ENCODE measurements around the gene ANO10.
"Not testable (repeated sequence)": the region's sequence is repeated elsewhere in the genome, so short reads cannot be mapped to it uniquely, and the experiment has no call there.

ANO10 gene

DNA sequence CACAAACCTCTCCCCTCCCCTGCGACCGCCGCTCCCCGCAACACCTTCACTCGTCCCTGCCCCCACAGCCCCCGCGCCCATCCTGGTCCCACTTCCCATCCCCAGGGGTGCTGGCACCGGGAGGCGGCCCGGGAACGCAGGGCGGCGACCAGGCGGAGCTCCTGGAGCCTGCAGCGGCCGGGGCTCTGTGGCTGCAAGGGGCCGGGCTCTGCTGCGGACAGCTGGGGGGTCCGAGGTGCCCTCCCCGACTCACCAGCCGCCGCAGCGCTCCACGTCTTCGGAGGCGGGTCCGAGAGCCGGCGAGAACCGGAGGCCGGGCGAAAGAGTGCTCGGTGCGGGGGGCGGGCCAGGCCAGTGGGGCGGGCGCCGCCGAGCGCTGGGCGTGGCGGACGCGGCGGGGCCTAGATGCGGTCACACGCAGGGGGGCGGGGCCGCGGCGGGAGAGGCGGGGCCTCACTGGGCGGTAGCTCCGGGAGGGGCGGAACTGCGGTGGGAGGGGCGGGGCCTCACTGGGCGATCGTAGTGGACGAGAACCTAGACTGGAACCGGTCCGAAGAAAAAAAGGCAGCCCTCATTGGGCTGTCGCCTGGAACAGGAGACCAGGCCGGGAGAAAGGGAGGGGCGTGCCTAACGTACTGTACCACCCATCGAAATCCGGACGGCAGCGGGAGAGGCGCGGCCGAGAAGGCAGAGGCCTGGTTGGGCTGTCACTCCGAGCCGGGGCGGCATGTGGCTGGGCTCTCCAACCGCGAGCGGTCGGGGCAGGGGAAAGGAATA is at the start of gene ANO10:
Gene ANO10 (minus strand): TSS at position 356 of the 777 bp plus-strand sequence. CDS start 16,159 bp downstream, outside the sequence.
- peak within 1 kb of the TSS; percentile 94 for H3K9ac ChIP-seq (ENCODE audit: low read depth, low read length)
- H3K36me3 ChIP-seq (ENCODE audit: insufficient read depth, low read length), result no peaks in the 10 kb centered on the region
- no peaks in the 10 kb centered on the region for H3K9me3 ChIP-seq (ENCODE audit: control insufficient read depth, insufficient read depth, low read length)
- no peaks in the 10 kb centered on the region for H3K4me1 ChIP-seq (ENCODE audit: insufficient read depth, low read length)

- no peaks in the 10 kb centered on the region for H3K4me1 ChIP-seq (ENCODE audit: insufficient read depth, low read length)
- no peak overlapping the region for H3K9ac ChIP-seq (ENCODE audit: low read depth, low read length)
- H3K9me3 ChIP-seq (ENCODE audit: control insufficient read depth, insufficient read depth, low read length), result no peaks in the 10 kb centered on the region
- no peaks in the 10 kb centered on the region for H3K36me3 ChIP-seq (ENCODE audit: insufficient read depth, low read length)
These were observed 49.1 kb upstream of the ANO10 start for GRCh38 chr3:43670635-43671522.

- not testable (repeated sequence) for H3K36me3 ChIP-seq (ENCODE audit: insufficient read depth, low read length); H3K9ac ChIP-seq (ENCODE audit: low read depth, low read length); H3K9me3 ChIP-seq (ENCODE audit: control insufficient read depth, insufficient read depth, low read length); H3K4me1 ChIP-seq (ENCODE audit: insufficient read depth, low read length)
These were observed 43.2 kb upstream of the ANO10 start for GRCh38 chr3:43665011-43665410.

GRCh38 chr3:43661376-43661775 is 39.6 kb upstream of the ANO10 start:
- H3K9me3 ChIP-seq (ENCODE audit: control insufficient read depth, insufficient read depth, low read length); H3K9ac ChIP-seq (ENCODE audit: low read depth, low read length); H3K4me1 ChIP-seq (ENCODE audit: insufficient read depth, low read length); H3K36me3 ChIP-seq (ENCODE audit: insufficient read depth, low read length): not testable (repeated sequence)

DNA sequence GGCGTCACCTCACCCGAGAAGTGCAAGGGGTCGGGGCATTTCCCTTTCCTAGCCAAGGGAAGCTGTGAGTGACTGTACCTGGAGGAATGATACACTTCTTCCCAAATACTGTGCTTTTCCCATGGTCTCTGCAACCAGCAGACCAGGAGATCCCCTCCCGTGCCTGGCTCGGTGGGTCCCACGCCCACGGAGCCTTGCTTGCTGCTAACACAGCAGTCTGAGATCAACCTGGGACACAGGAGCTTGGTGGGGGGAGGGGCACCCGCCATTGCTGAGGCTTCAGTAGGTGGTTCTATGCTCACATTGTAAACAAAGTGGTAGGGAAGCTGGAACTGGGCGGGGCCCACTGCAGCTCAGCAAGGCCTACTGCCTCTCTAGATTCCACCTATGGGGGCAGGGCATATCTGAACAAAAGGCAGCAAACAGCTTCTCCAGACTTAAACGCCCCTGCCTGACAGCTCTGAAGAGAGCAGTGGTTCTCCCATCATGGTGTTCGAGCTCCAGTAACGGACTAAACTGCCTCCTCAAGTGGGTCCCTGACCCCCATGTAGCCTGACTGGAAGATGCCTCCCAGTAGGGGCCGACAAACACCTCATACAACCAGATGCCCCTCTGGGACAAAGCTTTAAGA is 37.6 kb upstream of the ANO10 start:
- Histone ChIP-seq H3K36me3 (ENCODE audit: insufficient read depth, low read length) (no peaks in the 10 kb centered on the region), H3K4me1 (ENCODE audit: insufficient read depth, low read length) (no peaks in the 10 kb centered on the region), H3K9ac (ENCODE audit: low read depth, low read length) (no peak overlapping the region), H3K9me3 (ENCODE audit: control insufficient read depth, insufficient read depth, low read length) (no peaks in the 10 kb centered on the region)

DNA sequence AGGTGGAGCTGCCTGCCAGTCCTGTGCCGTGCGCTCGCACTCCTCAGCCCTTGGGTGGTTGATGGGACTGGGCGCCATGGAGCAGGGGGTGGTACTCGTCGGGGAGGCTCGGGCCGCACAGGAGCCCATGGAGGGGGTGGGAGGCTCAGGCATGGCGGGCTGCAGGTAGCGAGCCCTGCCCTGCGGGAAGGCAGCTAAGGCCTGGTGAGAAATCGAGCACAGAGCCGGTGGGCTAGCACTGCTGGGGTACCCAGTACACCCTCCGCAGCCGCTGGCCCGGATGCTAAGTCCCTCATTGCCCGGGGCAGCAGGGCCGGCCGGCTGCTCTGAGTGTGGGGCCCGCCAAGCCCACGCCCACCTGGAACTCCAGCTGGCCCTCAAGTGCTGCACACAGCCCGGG is 34.6 kb upstream of the ANO10 start:
- not testable (repeated sequence) for H3K36me3 ChIP-seq (ENCODE audit: insufficient read depth, low read length); H3K4me1 ChIP-seq (ENCODE audit: insufficient read depth, low read length); H3K9me3 ChIP-seq (ENCODE audit: control insufficient read depth, insufficient read depth, low read length); H3K9ac ChIP-seq (ENCODE audit: low read depth, low read length)

DNA sequence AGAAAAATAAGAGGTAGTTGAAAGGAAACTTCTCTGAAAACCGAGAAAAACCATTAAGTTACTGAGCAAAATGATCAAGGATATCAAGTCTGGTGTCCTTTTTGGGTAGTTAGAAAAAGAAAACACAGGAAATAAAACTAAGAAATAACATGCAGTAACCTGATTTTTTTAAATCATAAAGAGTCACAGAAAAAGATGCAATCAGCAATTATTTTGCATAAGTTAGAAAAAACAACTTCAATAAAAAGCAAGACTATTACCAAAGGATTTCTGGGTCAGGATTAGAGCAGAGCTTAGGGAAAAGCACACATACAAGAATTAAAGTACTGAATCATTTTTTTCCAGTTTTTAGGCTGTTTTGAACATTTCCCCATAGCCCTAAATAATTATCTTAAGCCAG is 28.5 kb upstream of the ANO10 start:
- H3K36me3 ChIP-seq (ENCODE audit: insufficient read depth, low read length), result no peaks in the 10 kb centered on the region
- no peak overlapping the region for H3K9ac ChIP-seq (ENCODE audit: low read depth, low read length)
- peaks cover 2% of the 10 kb centered on the region; the same call in 1 of the 2 replicates for H3K4me1 ChIP-seq (ENCODE audit: insufficient read depth, low read length)
- H3K9me3 ChIP-seq (ENCODE audit: control insufficient read depth, insufficient read depth, low read length), result no peaks in the 10 kb centered on the region

GRCh38 chr3:43649365-43649968 is 27.7 kb upstream of the ANO10 start:
- H3K36me3 ChIP-seq (ENCODE audit: insufficient read depth, low read length), result no peaks in the 10 kb centered on the region
- no peaks in the 10 kb centered on the region for H3K9me3 ChIP-seq (ENCODE audit: control insufficient read depth, insufficient read depth, low read length)
- H3K9ac ChIP-seq (ENCODE audit: low read depth, low read length), result no peak overlapping the region; the same call in 1 of the 2 replicates
- peaks cover 2% of the 10 kb centered on the region; the same call in 1 of the 2 replicates for H3K4me1 ChIP-seq (ENCODE audit: insufficient read depth, low read length)

GRCh38 chr3:43648957-43649356 is 27.1 kb upstream of the ANO10 start:
- Histone ChIP-seq H3K36me3 (ENCODE audit: insufficient read depth, low read length) (no peaks in the 10 kb centered on the region), H3K9me3 (ENCODE audit: control insufficient read depth, insufficient read depth, low read length) (no peaks in the 10 kb centered on the region), H3K9ac (ENCODE audit: low read depth, low read length) (no peak overlapping the region), H3K4me1 (ENCODE audit: insufficient read depth, low read length) (peaks cover 2% of the 10 kb centered on the region; the same call in 1 of the 2 replicates)

DNA sequence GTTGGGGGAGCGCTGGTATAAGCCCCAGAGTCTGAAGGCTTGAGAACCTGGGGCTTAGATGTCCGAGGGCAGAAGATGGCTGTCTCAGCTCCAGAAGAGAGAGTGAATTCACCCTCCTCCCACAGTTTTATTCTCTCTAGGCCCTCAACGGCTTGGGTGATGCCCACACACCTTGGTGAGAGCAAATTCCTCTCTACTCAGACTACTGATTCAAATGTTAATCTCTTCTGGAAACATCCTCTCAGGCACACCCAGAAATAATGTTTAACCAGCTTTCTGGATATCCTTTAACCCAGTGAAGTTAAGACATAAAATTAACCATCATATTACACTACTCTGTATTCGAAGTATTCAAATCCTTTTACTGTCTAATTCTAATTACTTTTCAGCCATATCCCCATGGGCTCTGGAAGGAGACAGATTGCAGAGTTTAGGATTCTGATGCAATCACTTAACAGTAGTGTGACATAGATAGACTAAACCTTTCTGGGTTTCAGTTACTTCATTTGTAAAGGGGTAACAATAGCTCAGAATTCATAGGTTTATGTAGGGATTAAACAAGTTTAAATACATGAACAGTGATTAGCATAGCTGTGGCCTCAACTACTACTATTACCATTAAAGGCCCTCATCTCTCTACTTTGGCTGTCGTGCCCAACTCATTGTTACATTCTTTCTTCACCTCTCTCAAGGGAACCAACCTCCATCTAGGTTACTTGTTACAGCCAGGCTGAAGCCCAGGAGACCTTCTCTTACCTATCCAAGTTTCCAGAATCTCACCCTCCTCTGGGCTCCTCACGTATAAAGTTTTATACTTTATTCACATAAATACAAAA is 25.7 kb upstream of the ANO10 start:
- no peaks in the 10 kb centered on the region for H3K9me3 ChIP-seq (ENCODE audit: control insufficient read depth, insufficient read depth, low read length)
- peaks cover 2% of the 10 kb centered on the region; the same call in 1 of the 2 replicates for H3K4me1 ChIP-seq (ENCODE audit: insufficient read depth, low read length)
- no peak overlapping the region for H3K9ac ChIP-seq (ENCODE audit: low read depth, low read length)
- H3K36me3 ChIP-seq (ENCODE audit: insufficient read depth, low read length), result no peaks in the 10 kb centered on the region

- no peaks in the 10 kb centered on the region for H3K9me3 ChIP-seq (ENCODE audit: control insufficient read depth, insufficient read depth, low read length)
- peaks cover 2% of the 10 kb centered on the region; the same call in 1 of the 2 replicates for H3K4me1 ChIP-seq (ENCODE audit: insufficient read depth, low read length)
- H3K9ac ChIP-seq (ENCODE audit: low read depth, low read length), result no peak overlapping the region
- H3K36me3 ChIP-seq (ENCODE audit: insufficient read depth, low read length), result no peaks in the 10 kb centered on the region
These were observed 22.6 kb upstream of the ANO10 start for GRCh38 chr3:43644443-43644842.

GRCh38 chr3:43641306-43642114 is 19.7 kb upstream of the ANO10 start:
- 0 out of 2 replicates have a peak, but pooled peaks cover 4% of the 10 kb centered on the region for H3K4me1 ChIP-seq (ENCODE audit: insufficient read depth, low read length)
- no peaks in the 10 kb centered on the region for H3K36me3 ChIP-seq (ENCODE audit: insufficient read depth, low read length)
- no peaks in the 10 kb centered on the region for H3K9me3 ChIP-seq (ENCODE audit: control insufficient read depth, insufficient read depth, low read length)
- H3K9ac ChIP-seq (ENCODE audit: low read depth, low read length), result no peak overlapping the region

DNA sequence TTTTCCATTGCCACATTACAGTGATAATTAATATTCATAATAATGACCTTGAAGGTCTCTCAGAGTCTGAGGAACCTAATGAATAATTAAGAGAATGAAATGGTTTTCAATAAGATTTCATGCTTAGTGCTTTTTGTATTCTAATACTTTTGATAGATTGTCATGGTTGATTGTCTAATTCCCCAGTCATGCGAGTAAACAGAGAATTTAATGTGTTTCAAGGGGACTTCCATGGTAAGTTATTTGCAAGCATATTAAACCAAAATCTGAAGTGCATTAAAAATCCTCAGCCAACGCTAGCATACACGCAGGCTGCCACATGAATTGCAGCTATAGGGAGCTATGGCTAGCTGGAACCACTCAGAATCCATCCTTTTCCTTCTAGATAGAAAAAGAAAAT is 18.9 kb upstream of the ANO10 start:
- Histone ChIP-seq H3K4me1 (ENCODE audit: insufficient read depth, low read length) (0 out of 2 replicates have a peak, but pooled peaks cover 4% of the 10 kb centered on the region), H3K9ac (ENCODE audit: low read depth, low read length) (no peak overlapping the region), H3K9me3 (ENCODE audit: control insufficient read depth, insufficient read depth, low read length) (no peaks in the 10 kb centered on the region), H3K36me3 (ENCODE audit: insufficient read depth, low read length) (no peaks in the 10 kb centered on the region)

Data from ES-I3 (cell line).